Ishikawa (cell line): ENCODE data around the gene CDHR4.

Source experiments
- CEBPB ChIP-seq: IDR thresholded peaks from 2 replicates; pipeline ENCODE4 v1.6.1; 2012
- CREB1 ChIP-seq: IDR thresholded peaks from 2 replicates; pipeline ENCODE4 v1.6.1; 2012; ENCODE audit warnings: low read depth
- EGR1 ChIP-seq: IDR thresholded peaks from 2 replicates; pipeline ENCODE4 v1.6.1; 2012
- EP300 ChIP-seq: IDR thresholded peaks from 2 replicates; pipeline ENCODE4 v1.6.1; 2012; ENCODE audit warnings: borderline replicate concordance
- FOXM1 ChIP-seq: IDR thresholded peaks from 2 replicates; pipeline ENCODE4 v1.6.1; 2012; ENCODE audit warnings: low read depth, borderline replicate concordance
- MAX ChIP-seq: IDR thresholded peaks from 2 replicates; pipeline ENCODE4 v1.6.1; 2012
- NFIC ChIP-seq: IDR thresholded peaks from 2 replicates; pipeline ENCODE4 v1.6.1; 2012
- RAD21 ChIP-seq: IDR thresholded peaks from 2 replicates; pipeline ENCODE4 v1.6.1; 2012; ENCODE audit warnings: low read depth
- REST ChIP-seq: IDR thresholded peaks from 2 replicates; pipeline ENCODE4 v1.6.1; 2012; ENCODE audit warnings: low read depth, mild to moderate bottlenecking
- TAF1 ChIP-seq: IDR thresholded peaks from 2 replicates; pipeline ENCODE4 v1.6.1; 2012; ENCODE audit warnings: low read depth, mild to moderate bottlenecking
- TCF12 ChIP-seq: IDR thresholded peaks from 2 replicates; pipeline ENCODE4 v1.6.1; 2012; ENCODE audit warnings: low read depth
- TEAD4 ChIP-seq: IDR thresholded peaks from 2 replicates; pipeline ENCODE4 v1.6.1; 2012
- USF1 ChIP-seq: IDR thresholded peaks from 2 replicates; pipeline ENCODE4 v1.6.1; 2012
- YY1 ChIP-seq: IDR thresholded peaks from 2 replicates; pipeline ENCODE4 v1.6.1; 2012; ENCODE audit warnings: low read depth
- ZBTB7A ChIP-seq: IDR thresholded peaks from 2 replicates; pipeline ENCODE4 v1.6.1; 2012; ENCODE audit warnings: low read depth

CDHR4 gene

GRCh38 chr3:49781415-49782199 lies 18.1 kb downstream of the CDHR4 start:
- TF ChIP-seq TCF12 (no peak), EGR1 (no peak), MAX (no peak), CEBPB (no peak), ZBTB7A (no peak), RAD21 (no peak), EP300 (no peak), FOXM1 (no peak), TAF1 (no peak), CREB1 (no peak), TEAD4 (no peak)

GRCh38 chr3:49780080-49780974 lies 19.3 kb downstream of the CDHR4 start:
- TF ChIP-seq RAD21 (no peak), TAF1 (no peak), MAX (no peak), FOXM1 (no peak), USF1 (no peak), CEBPB (no peak), NFIC (no peak), TEAD4 (no peak), REST (no peak), EP300 (no peak)

GRCh38 chr3:49779358-49780079 lies 20.2 kb downstream of the CDHR4 start:
- no peak for TF ChIP-seq TEAD4
- TF ChIP-seq YY1 = no peak
- TF ChIP-seq NFIC = no peak
- no peak for TF ChIP-seq MAX
- no peak for TF ChIP-seq RAD21
- no peak for TF ChIP-seq TCF12

- TF ChIP-seq FOXM1 = no peak
- no peak for TF ChIP-seq RAD21
- TF ChIP-seq USF1 = no peak
- TF ChIP-seq TCF12 = no peak
- TF ChIP-seq TEAD4 = no peak
- no peak for TF ChIP-seq NFIC
- no peak for TF ChIP-seq YY1
- TF ChIP-seq EP300 = no peak
- no peak for TF ChIP-seq REST
- no peak for TF ChIP-seq CEBPB
- TF ChIP-seq TAF1 = no peak
Observed at GRCh38 chr3:49775538-49775937, 24.1 kb downstream of the CDHR4 start.

GRCh38 chr3:49772703-49773102 lies 27.0 kb downstream of the CDHR4 start:
- TF ChIP-seq ZBTB7A = no peak
- no peak for TF ChIP-seq FOXM1
- TF ChIP-seq EGR1 = no peak
- TF ChIP-seq REST = no peak
- no peak for TF ChIP-seq TAF1
- no peak for TF ChIP-seq CREB1
- TF ChIP-seq TCF12 = no peak
- TF ChIP-seq USF1 = no peak
- TF ChIP-seq TEAD4 = no peak
- no peak for TF ChIP-seq EP300
- no peak for TF ChIP-seq NFIC
- no peak for TF ChIP-seq MAX
- TF ChIP-seq YY1 = no peak
- no peak for TF ChIP-seq CEBPB
- TF ChIP-seq RAD21 = no peak
